Erythroblast (primary cell): ENCODE measurements around the gene UBE2U.

Experiments
- GATA1 ChIP-seq: IDR thresholded peaks from 2 replicates; pipeline ENCODE4 v1.6.1; 2011; ENCODE audit warnings: low read depth, mild to moderate bottlenecking, control low read depth, low read length, moderate library complexity
- POLR2A ChIP-seq: IDR thresholded peaks from 2 replicates; pipeline ENCODE4 v1.6.1; 2011; ENCODE audit warnings: mild to moderate bottlenecking, low read length

- TF ChIP-seq POLR2A (no peak), GATA1 (no peak)
Measured at GRCh38 chr1:64171797-64172281, 31.6 kb upstream of the UBE2U start.
